Right lobe of liver (tissue), 6 donors: Measurements from ENCODE around the gene P4HTM. TPM values are rescaled to one million over a fixed set of nuclear protein-coding genes. Genes with fewer than 3 reads are reported as not detected.

ENCODE experiments used
- ATAC-seq, 4 donors: fragments of 200-7000 bp; cut with Tn5 transposase; one replicate each; pipeline ENCODE4 v1.9.1; 2020; ENCODE audit warnings: mild to moderate bottlenecking in 4 of 4, moderate library complexity in 4 of 4
- DNase-seq, 3 donors: peaks; one replicate each; pipeline ENCODE4 v3.0.0-alpha.2; 2020
- H3K27ac ChIP-seq, 3 donors: fragments of 200-600 bp; one replicate each; pipeline ENCODE4 v1.8.0; 2022
- H3K27me3 ChIP-seq, 2 donors: fragments of 200-600 bp; one replicate each; pipeline ENCODE4 v1.8.0; 2022
- H3K36me3 ChIP-seq, 4 donors: fragments of 200-600 bp; sonication (generic) in 1 of 4; one replicate each; pipeline versions ENCODE4 v1.5.1 to v1.8.0; 2017 to 2022; ENCODE audit warnings: control low read depth in 1 of 4
- H3K4me1 ChIP-seq, 4 donors: fragments of 200-600 bp; sonication (generic) in 1 of 4; one replicate each; pipeline versions ENCODE4 v1.5.1 to v1.8.0; 2017 to 2022; ENCODE audit warnings: control low read depth in 1 of 4
- H3K4me3 ChIP-seq, 3 donors: fragments of 200-600 bp; one replicate each; pipeline ENCODE4 v1.8.0; 2022
- H3K9me3 ChIP-seq, 4 donors: fragments of 200-600 bp; sonication (generic) in 1 of 4; one replicate each; pipeline versions ENCODE4 v1.5.1 to v1.8.0; 2017 to 2022; ENCODE audit warnings: control low read depth in 1 of 4
- POLR2A ChIP-seq: fragments of 450-650 bp; IDR thresholded peaks from one replicate; pipeline ENCODE4 v1.6.1; 2017; ENCODE audit warnings: antibody characterized with exemption, mild to moderate bottlenecking
- WGBS: methylation state at CpG from one replicate; pipeline ENCODE4 v1.1.6; 2018; ENCODE audit warnings: low coverage, low lambda C conversion rate; ENCODE audit not compliant: insufficient coverage; ENCODE audit errors: missing lambda C conversion rate; 5-methylcytosine and 5-hydroxymethylcytosine counted together
- intact Hi-C, 2 donors: fragments of 100-400 bp; cut with DNase I; formaldehyde crosslinking; loops; one replicate each; pipeline versions ENCODE4 v1.11.2 to v1.14.1; 2022
- total RNA-seq, 6 experiments: library from RNA; depleted of rRNA in 2 of 6; stranded (reverse); fragments of >200 nt in 2 of 6; fragmentation: NEBNext Ultra II Directional in 3 of 6; extraction: Animal tissue kit (Norgen Biotek cat#: 25700) in 3 of 6; gene quantifications; one replicate each; pipeline versions ENCODE4 v1.1.0 to v1.2.4, GENCODE V29; 2016 to 2023
- TF ChIP-seq, protein P1 (sequence below), 4 donors: fragments of 200-600 bp in 3 of 4; fragments of 450-650 bp in 1 of 4; IDR thresholded peaks; one replicate each; pipeline versions ENCODE4 v1.5.1 to v1.8.0; 2016 to 2022; ENCODE audit warnings: antibody characterized with exemption in 4 of 4, mild to moderate bottlenecking in 2 of 4
- donor health status: DM: no; HTN: yes; CAD: no.
- donor health status: DM: no; HTN: no; CAD: no.
- donor health status: DM: no; HTN: no; CAD: no.
- donor health status: DM: no; HTN: yes; CAD: no.
- donor health status: DM: no; HTN: yes; CAD: no.

P4HTM gene
- total RNA-seq, 6 experiments from 2014 or later: 7.7 to 19.2 (median 11.1) TPM

- ATAC-seq (peak; percentile 19 to 33 (median 23)), DNase-seq (peak; percentile 74 to 82 (median 79))
- intact Hi-C loops: no loop called here
- H3K4me3 ChIP-seq: peak overlapping the region; percentile 92 to 99 (median 97)
- no peaks in the 10 kb centered on the region for H3K9me3 ChIP-seq
- peak overlapping the region; percentile 82 to 100 (median 99) for H3K27ac ChIP-seq
- no peaks in the 10 kb centered on the region for H3K27me3 ChIP-seq
- 0% methylated on average over 5 of the region's 51 CpGs for WGBS
- no peak for TF ChIP-seq POLR2A
- TF ChIP-seq, protein P1, sequence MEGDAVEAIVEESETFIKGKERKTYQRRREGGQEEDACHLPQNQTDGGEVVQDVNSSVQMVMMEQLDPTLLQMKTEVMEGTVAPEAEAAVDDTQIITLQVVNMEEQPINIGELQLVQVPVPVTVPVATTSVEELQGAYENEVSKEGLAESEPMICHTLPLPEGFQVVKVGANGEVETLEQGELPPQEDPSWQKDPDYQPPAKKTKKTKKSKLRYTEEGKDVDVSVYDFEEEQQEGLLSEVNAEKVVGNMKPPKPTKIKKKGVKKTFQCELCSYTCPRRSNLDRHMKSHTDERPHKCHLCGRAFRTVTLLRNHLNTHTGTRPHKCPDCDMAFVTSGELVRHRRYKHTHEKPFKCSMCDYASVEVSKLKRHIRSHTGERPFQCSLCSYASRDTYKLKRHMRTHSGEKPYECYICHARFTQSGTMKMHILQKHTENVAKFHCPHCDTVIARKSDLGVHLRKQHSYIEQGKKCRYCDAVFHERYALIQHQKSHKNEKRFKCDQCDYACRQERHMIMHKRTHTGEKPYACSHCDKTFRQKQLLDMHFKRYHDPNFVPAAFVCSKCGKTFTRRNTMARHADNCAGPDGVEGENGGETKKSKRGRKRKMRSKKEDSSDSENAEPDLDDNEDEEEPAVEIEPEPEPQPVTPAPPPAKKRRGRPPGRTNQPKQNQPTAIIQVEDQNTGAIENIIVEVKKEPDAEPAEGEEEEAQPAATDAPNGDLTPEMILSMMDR (IDR thresholded peaks at IDR 0.05): no peak
- H3K4me1 ChIP-seq: peaks cover 0 to 31% (median 11%) of the 10 kb centered on the region in 4 donors
- peaks cover 0 to 32% (median 12%) of the 10 kb centered on the region in 4 donors for H3K36me3 ChIP-seq
These were observed 30.5 kb downstream of the P4HTM start for GRCh38 chr3:49020330-49021212.

DNA sequence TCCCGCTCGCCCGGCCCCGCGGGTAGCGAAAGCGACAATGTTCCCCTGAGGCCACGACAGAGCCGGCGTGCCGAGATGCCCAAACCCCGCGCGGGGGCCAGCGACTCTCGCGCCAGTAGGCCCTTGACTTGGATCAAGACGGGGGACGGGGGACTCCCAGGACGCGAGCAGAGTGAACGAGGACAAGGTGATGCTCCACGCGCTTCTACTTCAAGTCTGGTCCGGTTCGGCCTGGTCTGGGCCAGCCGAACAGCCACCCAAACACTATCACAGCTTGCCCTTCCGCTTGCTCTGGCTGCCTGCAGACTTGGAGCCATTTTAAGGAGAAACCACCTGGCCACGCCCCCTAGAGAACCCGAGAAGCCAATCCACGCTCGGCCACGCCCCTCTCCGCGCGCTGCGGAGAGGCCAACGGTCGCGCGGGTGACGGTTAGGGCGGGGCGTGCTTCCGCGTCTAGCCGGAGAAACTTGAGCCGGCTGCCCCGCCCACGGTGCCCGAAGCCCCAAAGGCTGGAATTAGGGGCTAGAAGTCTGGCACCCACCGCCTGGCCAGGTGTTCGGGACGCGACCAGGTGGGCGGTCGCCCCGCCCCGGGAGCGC, 31.3 kb downstream of the P4HTM start:
- ATAC-seq: peak; percentile 82 to 91 (median 86)
- Histone ChIP-seq H3K4me1 (peaks cover 0 to 31% (median 11%) of the 10 kb centered on the region in 4 donors), H3K27ac (peak overlapping the region; percentile 88 to 100 (median 99)), H3K9me3 (no peaks in the 10 kb centered on the region), H3K36me3 (peaks cover 0 to 32% (median 13%) of the 10 kb centered on the region in 4 donors), H3K27me3 (no peaks in the 10 kb centered on the region), H3K4me3 (peak overlapping the region; percentile 92 to 99 (median 97))
- DNase-seq: peak; percentile 99 to 100 (median 99)
- WGBS: no CpG with 5 or more reads among the region's 60 CpGs
- intact Hi-C loops: no loop called here
- TF ChIP-seq, protein P1 (IDR thresholded peaks at IDR 0.05): no peak
- TF ChIP-seq POLR2A: peak; percentile 100

GRCh38 chr3:49021813-49022687, 32.0 kb downstream of the P4HTM start, which contains the start of gene NDUFAF3:
TSS of gene NDUFAF3 (plus strand) at chr3:49022121. CDS start at chr3:49022145, 24 bp downstream.
- Histone ChIP-seq H3K27me3 (no peaks in the 10 kb centered on the region), H3K36me3 (peaks cover 0 to 32% (median 14%) of the 10 kb centered on the region in 4 donors), H3K9me3 (no peaks in the 10 kb centered on the region), H3K27ac (peak within 1 kb of the TSS; percentile 88 to 100 (median 99)), H3K4me3 (peak within 1 kb of the TSS; percentile 92 to 99 (median 97)), H3K4me1 (peaks cover 0 to 31% (median 11%) of the 10 kb centered on the region in 4 donors)
- ATAC-seq (peak; percentile 74 to 87 (median 82)), DNase-seq (peak; percentile 92 to 95 (median 94))
- under 1% methylated on average over 34 of the region's 83 CpGs for WGBS
- peak; percentile 71 for TF ChIP-seq POLR2A
- TF ChIP-seq, protein P1 (IDR thresholded peaks at IDR 0.05): peak; percentile 98 to 100 (median 99)
- intact Hi-C loops: no loop called here

- no peaks in the 10 kb centered on the region for H3K9me3 ChIP-seq
- 0% methylated on average over 3 of the region's 12 CpGs for WGBS
- ATAC-seq: no peak
- peak overlapping the region; percentile 92 to 99 (median 97) for H3K4me3 ChIP-seq
- no peaks in the 10 kb centered on the region for H3K27me3 ChIP-seq
- TF ChIP-seq, protein P1 (IDR thresholded peaks at IDR 0.05): no peak
- TF ChIP-seq POLR2A: no peak
- intact Hi-C loops: no loop called here
- H3K27ac ChIP-seq: peak overlapping the region; percentile 88 to 100 (median 99)
- peaks cover 0 to 32% (median 14%) of the 10 kb centered on the region in 4 donors for H3K36me3 ChIP-seq
- DNase-seq: peak in 2 of 3 donors; percentile 48 to 58
- peaks cover 0 to 26% (median 11%) of the 10 kb centered on the region in 4 donors for H3K4me1 ChIP-seq
These were observed 32.7 kb downstream of the P4HTM start for GRCh38 chr3:49022688-49023171.
